CD14-positive monocyte (primary cell): Measurements from ENCODE around the gene LDHB. TPM values are rescaled to one million over a fixed set of nuclear protein-coding genes. Genes with fewer than 3 reads are reported as not detected.
"Not testable (repeated sequence)": the region's sequence is repeated elsewhere in the genome, so short reads cannot be mapped to it uniquely, and the experiment has no call there.

ENCODE experiments used
- DNase-seq, 3 donors: peaks; one replicate each; pipeline ENCODE4 v3.0.0-alpha.2; 2011 to 2022
- H2AFZ ChIP-seq: 2 replicates; pipeline ENCODE4 v1.6.0; 2012; ENCODE audit warnings: mild to moderate bottlenecking, low read depth, low read length, inconsistent platforms; ENCODE audit not compliant: insufficient read depth, poor library complexity, severe bottlenecking
- H3K27ac ChIP-seq, 2 donors: 1 replicate in 1 of 2; 2 replicates in 1 of 2; pipeline ENCODE4 v1.5.1; 2012 to 2013; ENCODE audit warnings: low read length in 2 of 2, control low read depth in 1 of 2, inconsistent platforms in 1 of 2, low read depth in 1 of 2, mild to moderate bottlenecking in 1 of 2
- H3K27me3 ChIP-seq, 2 donors: one replicate each; pipeline versions ENCODE4 v1.6.0 to v1.6.1; 2011 to 2013; ENCODE audit warnings: low read length in 2 of 2; ENCODE audit not compliant: control insufficient read depth in 2 of 2, insufficient read depth in 2 of 2
- H3K36me3 ChIP-seq, 2 donors: replicated peaks in 1 of 2; 1 replicate in 1 of 2; 2 replicates in 1 of 2; pipeline versions ENCODE4 v1.5.1 to v1.6.1; 2012 to 2013; ENCODE audit warnings: low read length in 2 of 2, control low read depth in 1 of 2, inconsistent platforms in 1 of 2, mild to moderate bottlenecking in 1 of 2; ENCODE audit not compliant: insufficient read depth in 2 of 2, control insufficient read depth in 1 of 2
- H3K4me1 ChIP-seq, 2 donors: 1 replicate in 1 of 2; 2 replicates in 1 of 2; pipeline versions ENCODE4 v1.5.1 to v1.6.1; 2012 to 2013; ENCODE audit warnings: low read length in 2 of 2, control low read depth in 1 of 2, inconsistent platforms in 1 of 2, mild to moderate bottlenecking in 1 of 2, moderate library complexity in 1 of 2; ENCODE audit not compliant: insufficient read depth in 2 of 2, control insufficient read depth in 1 of 2
- H3K4me2 ChIP-seq: replicated peaks from 2 replicates; pipeline ENCODE3; 2012; ENCODE audit warnings: low read length, moderate library complexity, mild to moderate bottlenecking; ENCODE audit not compliant: poor library complexity, severe bottlenecking; ENCODE audit errors: extremely low read depth
- H3K4me3 ChIP-seq, 3 experiments: fragments of 200-600 bp in 1 of 3; sonication (generic) in 1 of 3; replicated peaks in 1 of 3; 1 replicate in 2 of 3; 2 replicates in 1 of 3; pipeline ENCODE4 v1.5.1; 2011 to 2013; ENCODE audit warnings: low read length in 3 of 3, mild to moderate bottlenecking in 3 of 3, control low read depth in 2 of 3, low read depth in 2 of 3, inconsistent platforms in 1 of 3, moderate library complexity in 1 of 3
- H3K79me2 ChIP-seq: 2 replicates; pipeline ENCODE4 v1.6.0; 2012; ENCODE audit warnings: mild to moderate bottlenecking, control low read depth, inconsistent platforms, low read length, moderate library complexity; ENCODE audit not compliant: insufficient read depth
- H3K9ac ChIP-seq: 2 replicates; pipeline ENCODE4 v1.6.0; 2017; ENCODE audit warnings: low read length, mild to moderate bottlenecking; ENCODE audit not compliant: insufficient read depth, poor library complexity, severe bottlenecking
- H3K9me3 ChIP-seq, 2 donors: replicated peaks in 1 of 2; 1 replicate in 1 of 2; 2 replicates in 1 of 2; pipeline versions ENCODE4 v1.5.1 to v1.6.1; 2012 to 2013; ENCODE audit warnings: low read length in 2 of 2, control low read depth in 1 of 2; ENCODE audit not compliant: control insufficient read depth in 1 of 2, insufficient read depth in 1 of 2
- H4K20me1 ChIP-seq: 2 replicates; pipeline ENCODE4 v1.6.0; 2012; ENCODE audit warnings: mild to moderate bottlenecking, low read length, control low read depth, moderate library complexity; ENCODE audit not compliant: insufficient read depth
- H3K27ac Mint-ChIP-seq, 7 donors: one replicate each; pipeline ENCODE4 v1.8.0; 2020; ENCODE audit warnings: mild to moderate bottlenecking in 7 of 7, mixed read lengths in 7 of 7, moderate library complexity in 6 of 7, inconsistent platforms in 2 of 7
- H3K27me3 Mint-ChIP-seq, 3 donors: one replicate each; pipeline ENCODE4 v1.8.0; 2021 to 2022; ENCODE audit warnings: low read depth in 3 of 3, mild to moderate bottlenecking in 3 of 3, mixed read lengths in 3 of 3, moderate library complexity in 3 of 3, inconsistent platforms in 1 of 3
- H3K36me3 Mint-ChIP-seq, 2 donors: one replicate each; pipeline ENCODE4 v1.8.0; 2020; ENCODE audit warnings: mixed read lengths in 2 of 2, inconsistent platforms in 1 of 2, mild to moderate bottlenecking in 1 of 2
- H3K4me1 Mint-ChIP-seq: one replicate; pipeline ENCODE4 v1.8.0; 2020; ENCODE audit warnings: mild to moderate bottlenecking, mixed read lengths
- H3K4me3 Mint-ChIP-seq, 2 donors: one replicate each; pipeline ENCODE4 v1.8.0; 2020; ENCODE audit warnings: mild to moderate bottlenecking in 2 of 2, mixed read lengths in 2 of 2, moderate library complexity in 1 of 2
- H3K9me3 Mint-ChIP-seq, 7 donors: one replicate each; pipeline ENCODE4 v1.8.0; 2020 to 2022; ENCODE audit warnings: mixed read lengths in 7 of 7, mild to moderate bottlenecking in 6 of 7, moderate library complexity in 6 of 7, inconsistent platforms in 2 of 7
- CTCF ChIP-seq: fragments of 200-600 bp; IDR thresholded peaks from one replicate; pipeline ENCODE4 v1.8.0; 2022; ENCODE audit warnings: antibody characterized with exemption, mild to moderate bottlenecking
- WGBS: methylation state at CpG from one replicate; pipeline ENCODE4 v1.1.5; 2013; ENCODE audit warnings: missing lambda C conversion rate; ENCODE audit not compliant: insufficient coverage; 5-methylcytosine and 5-hydroxymethylcytosine counted together
- intact Hi-C, 2 donors: fragments of 100-400 bp; cut with micrococcal nuclease; formaldehyde crosslinking; loops; one replicate each; pipeline versions ENCODE4 v1.15.0 to v1.15.1; 2023
- polyA plus RNA-seq, 3 donors: library from polyadenylated mRNA; depleted of rRNA in 1 of 3; unstranded in 2 of 3; stranded (reverse) in 1 of 3; fragments of 300-500 nt in 2 of 3; fragments of >200 nt in 1 of 3; fragmentation: Illumina TruSeq in 2 of 3; gene quantifications; 1 replicate in 2 of 3; 2 replicates in 1 of 3; pipeline ENCODE4 v1.2.3, GENCODE V29; 2012 to 2021

Gene LDHB
- polyA plus RNA-seq, 3 donors: 49.6 to 148 (median 121) TPM

DNA sequence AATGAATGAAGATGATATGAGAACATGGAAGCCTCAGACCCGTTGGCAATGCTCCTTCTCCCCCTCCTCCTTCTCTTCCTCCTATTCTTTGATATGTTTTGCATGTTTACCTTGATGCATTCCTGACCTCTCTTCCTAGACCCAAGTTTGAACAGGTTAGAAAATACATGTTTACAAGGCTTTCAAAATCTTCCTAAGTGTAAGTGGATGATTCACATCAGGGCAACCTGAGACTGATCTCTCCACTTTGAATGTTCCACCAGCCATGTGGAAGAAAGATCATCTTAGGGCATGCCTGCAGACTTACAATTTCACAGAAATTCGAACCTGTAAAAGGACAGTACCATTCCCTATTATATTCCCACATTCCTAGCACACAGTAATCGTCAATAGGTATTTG lies 18.0 kb upstream of the LDHB start:
- Histone ChIP-seq H3K36me3 (no peaks in the 10 kb centered on the region), H3K27ac (no peak overlapping the region), H3K4me3 (no peak overlapping the region), H3K9ac (no peak overlapping the region), H3K79me2 (no peaks in the 10 kb centered on the region), H3K4me2 (no peak overlapping the region), H3K9me3 (no peaks in the 10 kb centered on the region), H3K27me3 (no peaks in the 10 kb centered on the region), H2AFZ (no peak overlapping the region), H4K20me1 (no peaks in the 10 kb centered on the region), H3K4me1 (no peaks in the 10 kb centered on the region)
- Mint-ChIP-seq H3K27me3 (peaks cover 0 to 3% (median 0%) of the 10 kb centered on the region in 3 donors), H3K36me3 (no peaks in the 10 kb centered on the region), H3K4me3 (no peak overlapping the region), H3K27ac (no peak overlapping the region), H3K9me3 (peaks cover 0 to 4% (median 2%) of the 10 kb centered on the region in 7 donors), H3K4me1 (peaks cover 11% of the 10 kb centered on the region)
- WGBS: no CpG with 5 or more reads among the region's 3 CpGs
- intact Hi-C loops: no loop called here
- no peak for TF ChIP-seq CTCF
- DNase-seq: no peak

- Histone ChIP-seq H4K20me1 (no peaks in the 10 kb centered on the region), H3K27ac (no peak overlapping the region), H3K4me2 (no peak overlapping the region), H3K36me3 (no peaks in the 10 kb centered on the region), H3K9me3 (no peaks in the 10 kb centered on the region), H3K27me3 (no peaks in the 10 kb centered on the region), H3K4me3 (no peak overlapping the region), H3K4me1 (no peaks in the 10 kb centered on the region), H3K9ac (no peak overlapping the region), H2AFZ (no peak overlapping the region), H3K79me2 (no peaks in the 10 kb centered on the region)
- H3K4me3 Mint-ChIP-seq: no peak overlapping the region
- peaks cover 11% of the 10 kb centered on the region for H3K4me1 Mint-ChIP-seq
- H3K27me3 Mint-ChIP-seq: peaks cover 0 to 3% (median 0%) of the 10 kb centered on the region in 3 donors
- no peaks in the 10 kb centered on the region for H3K36me3 Mint-ChIP-seq
- H3K9me3 Mint-ChIP-seq: peaks cover 0 to 4% (median 2%) of the 10 kb centered on the region in 7 donors
- no peak for TF ChIP-seq CTCF
- no peak overlapping the region for H3K27ac Mint-ChIP-seq
- WGBS: 94% methylated on average over 2 of the region's 5 CpGs
- intact Hi-C loops: no loop called here
- no peak for DNase-seq
These were observed 17.5 kb upstream of the LDHB start for GRCh38 chr12:21675096-21675495.

DNA sequence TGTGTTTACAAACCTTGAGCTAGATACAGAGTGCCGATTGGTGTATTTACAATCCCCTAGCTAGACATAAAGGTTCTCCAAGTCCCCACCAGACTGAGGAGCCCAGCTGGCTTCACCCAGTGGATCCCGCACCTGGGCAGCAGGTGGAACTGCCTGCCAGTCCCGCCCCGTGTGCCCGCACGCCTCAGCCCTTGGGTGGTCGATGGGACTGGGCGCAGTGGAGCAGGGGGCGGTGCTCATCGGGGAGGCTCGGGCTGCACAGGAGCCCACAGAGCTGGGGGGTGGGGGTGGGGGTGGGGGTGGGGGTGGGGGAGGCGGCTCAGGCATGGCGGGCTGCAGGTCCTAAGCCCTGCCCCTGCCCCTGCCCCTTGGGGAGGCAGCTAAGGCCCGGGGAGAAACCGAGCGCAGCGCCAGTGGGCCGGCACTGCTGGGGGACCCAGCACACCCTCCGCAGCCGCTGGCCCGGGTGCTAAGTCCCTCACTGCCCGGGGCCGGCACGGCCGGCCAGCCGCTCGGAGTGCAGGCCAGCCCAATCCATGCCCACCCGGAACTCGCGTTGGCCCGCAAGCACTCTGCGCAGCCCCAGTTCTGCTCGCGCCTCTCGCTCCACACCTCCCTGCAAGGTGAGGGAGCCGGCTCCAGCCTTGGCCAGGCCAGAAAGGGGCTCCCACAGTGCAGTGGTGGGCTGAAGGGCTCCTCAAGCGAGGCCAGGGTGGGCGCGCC lies 16.3 kb upstream of the LDHB start:
- H4K20me1 ChIP-seq, H3K9me3 ChIP-seq, H3K4me2 ChIP-seq, H3K36me3 ChIP-seq, H3K27me3 Mint-ChIP-seq, H2AFZ ChIP-seq, H3K9ac ChIP-seq, H3K36me3 Mint-ChIP-seq, H3K4me1 ChIP-seq, H3K27ac ChIP-seq, DNase-seq, H3K4me3 ChIP-seq, H3K27ac Mint-ChIP-seq, H3K4me1 Mint-ChIP-seq, H3K9me3 Mint-ChIP-seq, H3K27me3 ChIP-seq, H3K4me3 Mint-ChIP-seq, H3K79me2 ChIP-seq, intact Hi-C loops: not testable (repeated sequence)
- whole genome bisulfite sequencing: 98% methylated on average over 23 of the region's 39 CpGs
